CD4-positive, alpha-beta T cell treated with Interleukin-6 at 100 ng/mL for 8 hours (primary cell): ENCODE data around the gene INTU.

Source experiments
- DNase-seq: peaks from one replicate; pipeline ENCODE4 v3.0.0-alpha.2; 2020; ENCODE audit warnings: mixed read lengths, low spot score

INTU gene

GRCh38 chr4:127748957-127749356, 116.2 kb downstream of the INTU start:
- no peak for DNase-seq

GRCh38 chr4:127756906-127757305, 124.1 kb downstream of the INTU start:
- no peak for DNase-seq

GRCh38 chr4:127759228-127759820, 126.6 kb downstream of the INTU start:
- no peak for DNase-seq

GRCh38 chr4:127759893-127760292, 127.1 kb downstream of the INTU start:
- DNase-seq, result no peak

- no peak for DNase-seq
Observed at GRCh38 chr4:127771535-127772275, 138.9 kb downstream of the INTU start.

DNA sequence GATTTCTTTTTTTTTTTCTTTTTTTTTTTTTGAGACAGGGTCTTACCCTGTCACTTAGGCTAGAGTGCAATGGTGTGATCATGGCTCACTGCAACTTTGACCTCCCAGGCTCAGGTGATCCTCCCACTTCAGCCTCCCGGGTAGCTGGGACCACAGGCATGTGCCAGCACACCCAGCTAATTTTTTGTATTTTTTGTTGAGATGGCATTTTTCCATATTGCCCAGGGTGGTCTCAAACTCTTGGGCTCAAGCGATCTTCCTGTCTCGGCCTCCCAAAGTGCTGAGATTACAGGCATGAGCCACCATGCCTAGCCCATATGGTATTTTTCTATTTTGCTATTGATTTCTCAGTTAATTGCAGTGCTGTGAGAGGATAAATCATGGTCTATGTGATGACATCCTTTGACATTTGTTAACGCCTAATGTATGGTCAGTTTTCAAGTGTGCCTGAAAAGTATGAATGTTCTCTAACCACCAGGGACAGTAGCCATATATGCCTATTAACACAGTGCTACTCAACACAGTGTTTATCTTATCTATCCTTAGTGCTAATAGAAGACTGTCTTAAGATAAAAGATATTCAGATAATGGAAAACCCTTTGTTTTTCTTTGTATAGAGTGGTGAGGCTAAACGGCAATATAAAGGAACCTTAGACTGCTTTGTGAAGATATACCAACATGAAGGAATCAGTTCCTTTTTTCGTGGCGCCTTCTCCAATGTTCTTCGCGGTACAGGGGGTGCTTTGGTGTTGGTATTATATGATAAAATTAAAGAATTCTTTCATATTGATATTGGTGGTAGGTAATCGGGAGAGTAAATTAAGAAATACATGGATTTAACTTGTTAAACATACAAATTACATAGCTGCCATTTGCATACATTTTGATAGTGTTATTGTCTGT, 140.3 kb downstream of the INTU start:
- no peak for DNase-seq

GRCh38 chr4:127775843-127776242, 143.1 kb downstream of the INTU start:
- no peak for DNase-seq
